A549 (cell line): ENCODE data around the gene KIR2DL1.

Experiments used
- BHLHE40 ChIP-seq: IDR thresholded peaks from 2 replicates; pipeline ENCODE4 v1.6.1; 2012; ENCODE audit warnings: low read depth, low read length, inconsistent platforms
- POLR2A ChIP-seq: IDR thresholded peaks from 2 replicates; pipeline ENCODE4 v1.6.1; 2012; ENCODE audit warnings: mild to moderate bottlenecking, low read length
- TF ChIP-seq, protein P1 (sequence below): fragments of >200 bp; sonication (Bioruptor Twin); formaldehyde crosslinking; IDR thresholded peaks from 3 replicates; pipeline ENCODE4 v1.5.1; 2016

DNA sequence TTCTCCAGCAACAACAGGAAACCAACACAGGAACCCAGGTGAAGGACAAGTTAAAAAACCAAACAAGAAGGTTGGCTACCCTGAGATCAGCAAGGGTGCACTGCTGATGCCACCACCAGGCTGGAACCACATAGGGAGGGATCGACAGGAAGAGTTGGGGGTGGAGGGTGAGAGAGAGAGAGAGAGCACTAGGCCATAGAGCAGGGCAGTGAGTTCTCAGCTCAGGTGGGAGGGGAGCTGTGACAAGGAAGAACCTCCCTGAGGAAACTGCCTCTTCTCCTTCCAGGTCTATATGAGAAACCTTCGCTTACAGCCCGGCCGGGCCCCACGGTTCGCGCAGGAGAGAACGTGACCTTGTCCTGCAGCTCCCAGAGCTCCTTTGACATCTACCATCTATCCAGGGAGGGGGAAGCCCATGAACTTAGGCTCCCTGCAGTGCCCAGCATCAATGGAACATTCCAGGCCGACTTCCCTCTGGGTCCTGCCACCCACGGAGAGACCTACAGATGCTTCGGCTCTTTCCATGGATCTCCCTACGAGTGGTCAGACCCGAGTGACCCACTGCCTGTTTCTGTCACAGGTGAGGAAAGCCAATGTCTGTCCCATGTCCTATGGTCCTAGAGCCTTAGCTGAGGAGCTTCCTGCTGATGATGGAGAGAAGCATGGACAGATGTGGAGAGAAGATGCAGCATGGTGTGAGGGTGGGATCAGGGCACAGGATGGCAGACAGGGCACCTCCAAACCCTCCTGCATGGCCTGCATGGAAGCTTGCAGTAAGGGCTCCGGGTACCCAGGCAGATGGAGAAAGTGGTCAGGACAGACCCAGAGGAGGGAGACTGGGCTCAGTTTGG, 36.3 kb downstream of the KIR2DL1 start:
- TF ChIP-seq, protein P1, sequence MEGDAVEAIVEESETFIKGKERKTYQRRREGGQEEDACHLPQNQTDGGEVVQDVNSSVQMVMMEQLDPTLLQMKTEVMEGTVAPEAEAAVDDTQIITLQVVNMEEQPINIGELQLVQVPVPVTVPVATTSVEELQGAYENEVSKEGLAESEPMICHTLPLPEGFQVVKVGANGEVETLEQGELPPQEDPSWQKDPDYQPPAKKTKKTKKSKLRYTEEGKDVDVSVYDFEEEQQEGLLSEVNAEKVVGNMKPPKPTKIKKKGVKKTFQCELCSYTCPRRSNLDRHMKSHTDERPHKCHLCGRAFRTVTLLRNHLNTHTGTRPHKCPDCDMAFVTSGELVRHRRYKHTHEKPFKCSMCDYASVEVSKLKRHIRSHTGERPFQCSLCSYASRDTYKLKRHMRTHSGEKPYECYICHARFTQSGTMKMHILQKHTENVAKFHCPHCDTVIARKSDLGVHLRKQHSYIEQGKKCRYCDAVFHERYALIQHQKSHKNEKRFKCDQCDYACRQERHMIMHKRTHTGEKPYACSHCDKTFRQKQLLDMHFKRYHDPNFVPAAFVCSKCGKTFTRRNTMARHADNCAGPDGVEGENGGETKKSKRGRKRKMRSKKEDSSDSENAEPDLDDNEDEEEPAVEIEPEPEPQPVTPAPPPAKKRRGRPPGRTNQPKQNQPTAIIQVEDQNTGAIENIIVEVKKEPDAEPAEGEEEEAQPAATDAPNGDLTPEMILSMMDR = no peak
- TF ChIP-seq POLR2A = no peak
- TF ChIP-seq BHLHE40 = no peak
